CD4-positive, alpha-beta T cell treated with Interleukin-1 beta for 1 hour (primary cell): ENCODE results near the gene KIF5B.

Experiments
- DNase-seq, 2 donors: peaks; one replicate each; pipeline ENCODE4 v3.0.0-alpha.2; 2020 to 2022

The KIF5B gene

GRCh38 chr10:31959461-31960173, 96.6 kb downstream of the KIF5B start:
- no peak for DNase-seq
